HG03108 (cell line): ENCODE results near the gene LRBA.
A peak's percentile ranks its signal among the peaks of the same experiment; 100 is the strongest.
"Not testable (repeated sequence)": the region's sequence is repeated elsewhere in the genome, so short reads cannot be mapped to it uniquely, and the experiment has no call there.

Source experiments
- ATAC-seq: cut with Tn5 transposase; IDR thresholded peaks from one replicate; pipeline ENCODE4 v1.9.1; 2021; ENCODE audit warnings: moderate library complexity; ENCODE audit not compliant: unreplicated experiment

The LRBA gene

DNA sequence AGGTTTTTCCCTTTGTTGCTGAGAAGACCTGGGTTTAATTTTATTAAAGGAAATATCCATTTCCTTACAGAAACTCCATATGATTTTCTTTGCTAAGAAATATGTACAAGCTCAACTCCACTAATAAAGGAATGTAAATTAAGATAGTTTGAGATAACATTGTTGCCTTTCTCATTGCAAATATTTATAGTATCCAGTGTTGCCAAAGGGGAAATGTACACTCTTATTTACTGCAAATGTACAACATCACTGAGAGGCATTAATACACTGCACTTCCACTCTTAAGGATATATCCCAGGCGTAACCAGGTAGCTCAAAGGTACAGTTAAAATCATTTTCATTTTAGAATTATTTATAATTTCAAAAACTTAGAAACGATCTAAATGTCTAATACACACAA is 7.5 kb upstream of the LRBA start:
- ATAC-seq: no peak

DNA sequence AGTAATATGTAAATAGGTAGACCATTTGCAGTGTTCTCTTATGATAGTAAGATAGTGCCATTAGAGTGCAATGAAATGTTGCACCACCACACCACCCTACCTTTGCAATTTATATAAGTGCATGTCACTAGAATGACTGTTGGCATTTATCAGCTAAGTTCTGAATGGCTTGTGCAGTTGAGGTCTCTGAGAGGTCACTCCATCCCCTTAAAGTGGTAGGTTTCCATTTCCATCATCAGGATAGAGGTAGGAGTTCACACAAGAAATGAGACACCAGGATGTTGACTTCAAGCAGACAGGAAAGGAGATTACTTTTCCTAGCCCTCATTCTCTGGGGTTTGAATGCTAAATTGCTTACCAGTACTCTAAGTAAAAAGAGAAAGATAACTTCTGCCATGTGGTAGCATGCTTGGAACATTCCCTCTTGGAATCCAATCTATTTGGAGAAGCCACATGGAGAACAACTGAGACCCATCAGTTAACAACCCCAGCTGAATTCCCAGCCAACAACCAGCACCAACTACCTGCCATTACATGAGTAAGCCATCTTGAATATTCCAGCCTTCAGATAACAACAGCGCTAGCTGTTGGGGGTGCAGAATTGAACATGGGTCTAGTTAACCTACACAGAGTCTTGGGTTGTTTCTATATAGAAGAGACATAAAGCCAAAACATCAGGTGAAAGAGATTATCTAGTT is 6.7 kb upstream of the LRBA start:
- ATAC-seq: no peak

DNA sequence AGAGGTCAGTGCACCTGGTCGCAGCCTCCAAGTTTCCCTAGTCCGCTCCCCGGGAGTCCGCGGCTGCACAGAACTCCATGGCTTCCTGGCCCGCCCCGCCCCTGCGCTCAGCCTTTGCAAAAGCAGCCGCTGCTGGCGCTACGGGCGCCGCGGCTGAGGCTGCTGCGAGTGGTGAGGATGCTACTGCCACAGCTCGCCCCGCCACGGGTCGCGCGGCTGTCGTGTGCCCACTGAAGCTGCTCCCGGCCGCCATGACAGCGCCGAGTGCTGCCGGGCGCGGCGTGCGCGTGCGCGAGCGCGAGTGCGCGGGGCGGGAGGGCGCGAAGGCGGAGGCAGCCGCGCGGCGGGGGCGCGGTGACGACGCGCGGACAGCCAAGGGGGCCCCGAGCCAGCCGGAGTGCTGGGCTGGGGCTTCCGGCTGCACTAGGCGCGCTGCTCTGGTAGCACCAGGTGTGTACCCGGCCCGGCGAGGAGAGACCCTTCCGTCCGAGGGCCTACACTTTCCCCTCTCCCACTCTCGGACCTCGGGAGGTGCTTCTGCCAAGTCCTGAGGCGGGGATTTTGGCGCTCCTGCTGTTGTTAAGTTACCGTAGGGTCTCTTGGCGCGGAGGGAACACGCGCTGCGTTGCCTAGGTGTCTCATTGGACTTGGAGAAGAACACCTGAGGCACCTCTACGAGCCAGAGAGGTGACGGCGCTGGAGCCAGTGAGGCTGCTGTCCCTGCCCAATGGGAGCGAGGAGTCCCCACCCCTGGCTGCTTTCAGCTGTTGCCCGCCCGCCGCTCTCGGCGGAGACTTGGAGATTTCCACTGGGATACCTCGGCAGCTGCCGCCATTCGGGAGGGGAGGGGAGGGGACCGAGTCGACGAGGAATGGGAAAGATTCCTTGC is 619 bp upstream of the LRBA start:
- ATAC-seq: peak; percentile 62

DNA sequence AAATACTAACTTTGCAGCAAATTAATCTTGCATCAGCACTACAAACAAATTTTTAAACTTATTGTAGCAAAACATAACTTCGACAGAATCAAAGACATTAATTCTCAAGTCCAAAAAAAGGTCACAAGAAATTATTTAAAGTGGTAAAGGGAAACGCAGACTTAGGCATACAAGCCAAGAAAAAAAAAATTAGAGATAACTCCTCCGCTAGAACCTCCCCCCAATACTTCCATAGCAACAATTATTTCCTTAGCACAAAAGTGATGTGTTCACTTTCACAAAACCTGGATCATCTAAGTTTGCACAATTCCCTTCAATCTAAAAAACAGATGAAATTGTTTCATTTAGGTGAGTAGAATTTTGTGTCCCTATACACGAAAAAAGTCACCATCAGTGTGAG is 1.1 kb downstream of the LRBA start:
- ATAC-seq: no peak

DNA sequence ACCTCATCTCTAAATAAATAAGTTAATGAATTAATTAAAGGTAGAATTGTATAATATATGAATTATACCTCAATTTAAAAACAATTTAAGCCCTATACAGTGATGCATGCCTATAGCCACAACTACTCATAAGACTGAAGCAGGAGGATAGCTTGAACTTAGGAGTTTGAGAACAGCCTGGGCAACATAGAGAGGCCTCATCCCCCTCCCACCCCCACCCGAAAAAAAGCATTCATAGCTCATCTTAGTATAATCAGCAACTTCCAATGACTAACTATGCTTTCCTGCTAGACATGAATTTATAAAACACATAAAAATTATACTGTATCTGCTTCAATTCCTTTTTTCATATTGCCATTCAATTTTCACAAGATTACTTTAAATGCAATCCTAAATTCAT is 1.6 kb downstream of the LRBA start:
- no peak for ATAC-seq

DNA sequence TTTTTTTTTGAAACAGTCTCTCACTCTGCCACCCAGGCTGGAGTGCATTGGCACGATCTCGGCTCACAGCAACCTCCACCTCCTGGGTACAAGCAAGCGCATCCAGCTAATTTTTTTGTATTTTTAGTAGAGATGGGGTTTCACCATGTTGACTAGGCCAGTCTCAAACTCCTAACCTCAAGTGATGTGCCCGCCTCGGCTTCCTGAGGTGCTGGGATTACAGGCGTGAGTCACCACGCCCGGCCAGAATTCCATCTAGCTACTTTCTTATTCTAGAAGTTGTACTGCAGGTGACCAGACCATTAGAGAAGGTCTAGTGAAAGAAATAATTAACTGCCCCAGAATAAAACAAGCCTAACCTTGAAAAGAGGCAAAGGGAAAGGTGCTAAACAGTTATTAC is 2.3 kb downstream of the LRBA start:
- no peak for ATAC-seq

DNA sequence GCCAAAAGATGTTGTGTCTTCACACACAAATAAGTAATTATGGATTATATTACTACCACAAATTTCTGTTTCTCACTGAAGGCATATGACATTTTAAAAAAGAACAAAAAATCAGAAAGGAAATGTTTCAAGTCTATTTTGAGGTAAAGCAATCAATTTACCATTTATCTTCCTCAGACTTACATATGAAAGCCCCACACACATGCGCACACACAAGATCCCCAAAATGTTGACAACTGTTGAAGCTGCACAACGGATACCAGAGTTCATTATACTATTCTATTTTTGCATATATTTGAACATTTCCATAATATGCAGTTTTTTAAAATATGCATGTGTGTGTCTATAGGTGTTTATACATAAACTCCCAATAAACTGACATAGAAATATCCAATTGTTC is 2.7 kb downstream of the LRBA start:
- no peak for ATAC-seq

DNA sequence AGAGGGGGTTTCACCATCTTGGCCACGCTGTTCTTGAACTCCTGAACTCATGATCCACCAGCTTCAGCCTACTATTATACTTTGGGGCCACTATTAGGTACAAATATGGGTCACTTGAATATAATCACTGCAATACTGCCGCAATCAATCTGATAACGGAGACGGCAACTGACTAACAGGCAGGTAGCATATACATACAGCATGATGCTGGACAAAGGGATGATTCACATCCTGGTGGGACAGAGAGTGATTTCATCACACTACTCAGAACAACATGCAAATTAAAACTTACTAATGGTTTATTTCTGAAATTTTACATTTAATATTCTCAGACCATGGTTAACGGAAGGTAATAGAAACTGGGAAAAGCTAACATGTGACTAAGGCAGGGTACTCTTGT is 10.9 kb downstream of the LRBA start:
- ATAC-seq: no peak

DNA sequence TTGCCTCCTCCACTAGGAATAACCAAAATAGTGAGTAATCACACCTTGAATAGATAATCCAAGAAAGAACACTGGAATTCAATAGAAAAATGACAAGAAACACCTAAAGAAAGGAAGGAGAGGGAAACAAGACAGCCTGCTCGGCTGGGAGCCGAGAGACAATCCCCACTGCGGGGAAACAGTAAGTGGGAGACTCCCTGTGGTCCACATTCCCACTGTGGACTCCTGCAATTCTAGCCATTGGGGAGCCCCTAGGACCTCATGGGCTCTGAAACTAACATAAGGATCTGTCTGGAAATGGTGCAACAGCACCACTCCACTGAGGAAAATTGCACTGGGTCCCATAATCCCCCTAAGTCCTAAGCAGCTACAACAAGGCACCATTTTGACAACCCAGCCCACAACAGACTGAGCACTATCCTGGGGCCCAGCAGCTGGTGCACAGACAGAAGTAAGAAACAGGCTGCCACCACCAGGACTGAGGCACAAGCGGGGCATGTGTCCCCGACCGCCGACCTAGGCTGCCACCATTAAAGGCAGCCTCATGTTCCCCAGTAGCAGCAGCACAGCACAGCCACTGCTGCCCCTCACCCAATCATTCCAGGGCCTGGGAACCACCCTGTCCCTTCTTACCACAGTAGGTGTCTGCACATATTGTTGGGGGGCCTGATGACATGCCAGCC is 14.2 kb downstream of the LRBA start:
- no peak for ATAC-seq

DNA sequence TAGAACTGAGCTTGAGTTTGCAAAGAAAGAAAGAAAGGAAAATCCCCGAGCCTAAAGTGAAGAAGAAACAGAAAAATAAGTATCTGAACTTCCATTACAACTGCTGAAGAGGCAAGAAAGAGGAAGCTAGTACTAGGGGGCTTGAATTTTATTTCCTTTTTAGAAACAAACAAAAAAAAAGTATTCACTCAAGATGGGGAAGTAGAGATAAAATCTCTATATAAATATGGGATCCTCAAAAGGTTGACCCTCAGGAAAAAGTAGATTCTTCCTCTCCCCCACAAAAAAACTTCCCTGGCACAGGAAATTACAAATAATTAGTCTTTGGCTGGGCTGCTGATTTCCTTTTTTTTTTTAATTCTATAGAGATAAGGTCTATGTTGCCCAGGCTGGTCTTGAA is 16.0 kb downstream of the LRBA start:
- no peak for ATAC-seq

DNA sequence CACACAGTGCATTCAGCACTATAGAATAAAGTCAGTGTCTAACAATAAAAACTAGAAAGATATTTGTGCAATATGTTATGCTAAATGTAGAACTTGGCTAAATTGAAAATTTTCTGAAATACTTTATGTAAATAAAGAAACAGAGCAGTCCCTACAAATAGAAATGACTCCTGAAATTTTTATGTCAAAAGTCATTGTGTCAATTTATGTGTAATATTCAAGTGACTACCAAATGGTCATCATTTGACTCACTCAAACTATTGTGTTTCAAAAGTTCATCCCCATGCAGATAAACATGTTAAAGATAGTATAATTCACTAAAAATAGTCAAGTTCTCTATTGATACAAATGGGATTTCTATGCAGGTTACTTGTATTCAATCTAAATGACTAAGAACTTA is 17.9 kb downstream of the LRBA start:
- ATAC-seq: no peak

DNA sequence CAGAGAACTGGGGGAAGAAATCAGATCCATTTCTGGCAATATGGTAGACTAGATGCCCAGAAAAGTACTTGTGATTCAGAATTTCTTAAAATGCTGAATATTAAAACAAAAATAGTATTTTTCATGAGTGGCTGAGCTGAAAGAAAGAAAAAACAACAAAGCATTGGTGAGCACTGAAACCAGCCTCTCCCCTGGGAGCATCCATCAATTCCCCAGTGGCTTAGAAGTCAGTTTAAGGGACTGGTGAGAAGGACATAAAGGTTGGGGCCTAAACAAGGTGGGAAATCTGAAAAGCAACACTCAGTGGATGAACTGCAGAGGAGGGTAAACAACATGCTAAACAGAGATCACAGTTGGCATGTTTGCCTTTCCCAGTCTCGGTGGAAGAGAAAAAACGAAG is 20.4 kb downstream of the LRBA start:
- ATAC-seq: no peak

DNA sequence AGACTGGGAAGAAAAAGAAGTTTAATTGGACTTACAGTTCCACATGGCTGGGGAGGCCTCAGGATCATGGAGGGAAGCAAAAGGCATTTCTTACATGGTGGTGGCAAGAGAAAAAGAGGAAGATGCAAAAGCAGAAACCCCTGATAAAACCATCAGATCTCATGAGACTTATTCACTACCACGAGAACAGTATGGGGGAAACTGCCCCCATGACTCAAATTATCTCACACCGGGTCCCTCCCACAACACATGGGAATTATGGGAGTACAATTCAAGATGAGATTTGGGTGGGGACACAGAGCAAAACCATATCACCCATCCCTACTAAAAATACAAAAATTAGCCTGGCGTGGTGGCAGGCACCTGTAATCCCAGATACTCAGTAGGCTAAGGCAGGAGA is 21.5 kb downstream of the LRBA start:
- not testable (repeated sequence) for ATAC-seq

DNA sequence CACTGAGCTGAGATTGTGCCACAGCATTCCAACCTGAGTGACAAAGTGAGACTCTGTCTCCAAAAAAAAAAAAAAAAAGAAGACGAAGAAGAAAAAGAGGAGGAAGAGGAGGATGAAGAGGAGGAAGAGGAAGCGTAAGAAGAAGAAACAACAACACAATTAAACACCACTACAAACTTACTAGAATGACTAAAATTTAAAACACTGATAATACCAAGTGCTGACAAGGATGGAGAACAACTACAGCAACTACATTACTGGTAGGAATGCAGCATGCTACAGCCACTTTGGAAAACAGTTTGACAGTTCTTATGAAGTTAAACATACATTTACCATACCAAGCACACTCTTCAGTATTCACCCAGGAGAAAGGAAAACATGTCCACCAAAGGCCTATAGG is 24.1 kb downstream of the LRBA start:
- no peak for ATAC-seq

DNA sequence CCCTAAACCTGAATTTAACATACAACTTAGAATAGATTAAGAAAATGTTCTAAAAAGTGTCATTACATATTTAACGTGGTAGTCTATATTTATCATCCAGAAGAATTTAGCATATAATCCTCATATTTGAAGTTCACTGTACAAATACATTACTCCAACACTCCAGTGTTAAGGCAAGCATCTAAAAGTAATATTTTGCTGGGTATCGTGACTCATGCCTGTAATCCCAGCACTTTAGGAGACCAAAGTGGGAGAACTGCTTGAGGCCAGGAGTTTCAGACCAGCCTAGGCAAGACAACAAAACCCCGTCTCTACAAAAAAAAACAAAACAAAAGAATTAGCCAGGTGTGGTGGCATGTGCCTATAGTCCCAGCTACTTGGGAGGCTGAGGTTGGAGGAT is 24.8 kb downstream of the LRBA start:
- ATAC-seq: no peak

DNA sequence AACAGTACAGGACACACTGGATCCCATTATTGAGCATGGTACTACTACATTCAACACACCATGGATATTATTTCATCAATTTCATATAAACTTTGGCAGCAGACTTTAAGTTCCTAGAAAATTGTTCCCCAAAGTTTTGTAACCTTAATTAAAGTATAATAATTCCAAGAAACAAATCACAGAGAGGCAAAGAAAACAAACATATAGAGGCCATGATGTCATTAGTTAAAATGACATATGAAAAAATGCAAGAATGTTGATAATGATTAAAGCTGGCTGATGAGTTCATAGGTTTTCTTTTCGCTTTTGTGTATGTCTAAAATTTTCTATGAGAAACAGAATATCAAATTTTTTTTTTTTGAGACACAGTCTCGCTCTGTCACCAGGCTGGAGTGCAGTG is 26.8 kb downstream of the LRBA start:
- no peak for ATAC-seq

DNA sequence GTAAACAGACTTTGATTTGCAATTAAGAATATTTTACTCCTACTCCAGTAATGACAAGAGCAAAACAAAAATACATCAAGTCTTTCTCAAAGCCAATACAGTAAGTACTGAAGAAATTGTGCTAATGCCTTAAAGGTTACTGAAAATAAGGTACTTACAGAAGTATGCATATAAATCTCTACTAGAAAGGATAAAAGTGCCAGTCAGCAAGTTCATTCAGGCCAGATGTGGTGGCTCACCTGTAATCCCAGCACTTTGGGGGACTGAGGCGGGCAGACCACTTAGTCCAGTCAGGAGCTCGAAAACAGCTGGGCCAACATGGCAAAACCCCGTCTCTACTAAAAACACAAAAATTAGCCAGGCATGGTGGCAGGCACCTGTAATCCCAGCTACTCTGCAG is 27.9 kb downstream of the LRBA start:
- ATAC-seq: no peak

DNA sequence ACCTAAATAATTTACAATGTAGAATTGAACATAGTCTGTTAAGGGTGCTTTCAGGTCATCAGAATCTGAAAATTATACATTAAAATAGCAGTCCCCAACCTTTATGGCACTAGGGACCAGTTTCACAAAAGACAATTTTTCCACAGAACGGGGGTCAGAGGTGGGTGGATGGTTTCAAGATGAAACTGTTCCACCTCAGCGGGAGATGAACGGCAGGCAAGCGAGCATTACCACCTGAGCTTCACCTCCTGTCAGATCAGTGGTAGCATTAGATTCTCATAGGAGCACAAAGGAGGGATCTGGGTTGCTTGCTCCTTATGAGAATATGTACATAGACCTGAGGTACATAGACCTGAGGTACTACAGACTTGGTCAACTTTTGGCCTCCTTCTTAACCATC is 29.0 kb downstream of the LRBA start:
- ATAC-seq: no peak

DNA sequence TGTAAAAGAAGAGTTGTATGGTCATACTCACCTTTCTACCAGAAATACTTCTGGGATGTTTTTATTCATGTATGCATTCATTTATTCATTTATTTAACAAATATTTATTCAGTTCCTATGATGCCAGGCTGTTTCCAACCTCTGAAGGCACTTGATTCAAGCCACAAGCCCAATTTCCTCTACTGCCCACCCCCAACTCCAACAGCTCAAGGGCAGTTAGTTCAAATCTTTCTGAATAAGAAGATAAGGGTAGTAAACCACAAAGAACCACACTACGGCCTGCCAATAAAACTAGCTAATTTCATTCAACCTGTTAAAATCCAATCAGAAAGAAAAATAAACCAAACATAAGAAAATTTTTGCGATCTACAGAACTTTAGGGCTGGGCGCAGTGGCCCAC is 31.2 kb downstream of the LRBA start:
- no peak for ATAC-seq

DNA sequence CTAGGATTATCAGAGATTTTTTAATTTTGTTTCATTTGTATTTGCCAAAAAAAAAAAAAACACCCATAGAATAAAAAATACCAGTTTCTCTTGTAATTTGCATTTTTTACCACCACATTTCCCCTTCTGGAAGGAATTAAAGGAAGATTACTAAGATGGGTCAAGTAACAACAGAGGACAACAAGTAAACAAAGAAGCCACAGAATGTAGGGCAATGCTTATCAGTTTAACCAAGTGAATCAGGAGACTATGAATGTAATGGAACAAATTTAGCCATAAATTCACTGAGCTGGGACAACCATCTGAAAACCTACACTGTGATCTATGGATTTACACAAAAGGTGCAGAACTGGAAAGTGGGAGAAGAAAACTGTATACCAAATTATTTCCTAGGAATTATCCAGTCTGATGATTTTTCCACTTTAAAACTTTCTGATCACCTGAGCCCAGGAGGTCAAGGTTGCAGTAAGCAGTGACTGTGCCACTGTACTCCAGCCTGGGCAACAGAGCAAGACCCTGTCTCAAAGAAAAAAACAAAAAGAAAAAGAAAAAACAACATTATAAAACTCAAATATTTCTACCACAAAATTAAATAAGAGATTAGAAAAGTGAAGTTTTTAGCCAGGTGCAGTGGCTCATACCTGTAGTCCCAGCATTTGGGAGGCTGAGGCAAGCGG is 32.4 kb downstream of the LRBA start:
- no peak for ATAC-seq
